CD4-positive, alpha-beta T cell (primary cell): Measurements from ENCODE around the gene ZBTB47. TPM values are rescaled to one million over a fixed set of nuclear protein-coding genes. Genes with fewer than 3 reads are reported as not detected.

Source experiments
- ATAC-seq: fragments of 200-7000 bp; cut with Tn5 transposase; one replicate; pipeline ENCODE4 v1.10.0; 2022; ENCODE audit warnings: mild to moderate bottlenecking; ENCODE audit not compliant: poor library complexity
- CTCF ChIA-PET: fragments of 350-600 bp; sonication (Branson Sonifier 250); formaldehyde crosslinking; loops from one replicate; lab custom pipeline; 2021; ENCODE audit warnings: antibody characterized with exemption, inconsistent platforms; lab: Charles Lee
- POLR2A ChIA-PET: fragments of 350-600 bp; sonication (Branson Sonifier 250); formaldehyde crosslinking; loops from one replicate; lab custom pipeline; 2021; ENCODE audit warnings: antibody characterized with exemption, inconsistent platforms; lab: Charles Lee
- DNase-seq, 14 experiments: peaks; one replicate each; pipeline ENCODE4 v3.0.0-alpha.2; 2013 to 2020; ENCODE audit warnings: mixed read lengths in 2 of 14
- H3K27ac ChIP-seq, 2 donors: one replicate each; pipeline versions ENCODE4 v1.5.1 to v1.7.0; 2013; ENCODE audit warnings: low read length in 2 of 2, low read depth in 1 of 2, mild to moderate bottlenecking in 1 of 2
- H3K27me3 ChIP-seq, 2 experiments: 1 replicate in 1 of 2; 2 replicates in 1 of 2; pipeline versions ENCODE4 v1.6.1 to v1.7.0; 2013; ENCODE audit warnings: low read length in 2 of 2, control low read depth in 1 of 2, mild to moderate bottlenecking in 1 of 2, moderate library complexity in 1 of 2; ENCODE audit not compliant: insufficient read depth in 2 of 2, control insufficient read depth in 1 of 2
- H3K36me3 ChIP-seq: one replicate; pipeline ENCODE4 v1.6.1; 2013; ENCODE audit warnings: low read length, control low read depth; ENCODE audit not compliant: insufficient read depth
- H3K4me1 ChIP-seq: one replicate; pipeline ENCODE4 v1.6.1; 2013; ENCODE audit warnings: low read length, control low read depth; ENCODE audit not compliant: insufficient read depth
- H3K4me3 ChIP-seq: one replicate; pipeline ENCODE4 v1.5.1; 2013; ENCODE audit warnings: mild to moderate bottlenecking, low read length, moderate library complexity
- H3K9me3 ChIP-seq, 2 experiments: 1 replicate in 1 of 2; 2 replicates in 1 of 2; pipeline versions ENCODE4 v1.6.1 to v1.7.0; 2013; ENCODE audit warnings: low read length in 2 of 2, mild to moderate bottlenecking in 2 of 2, control low read depth in 1 of 2, moderate library complexity in 1 of 2; ENCODE audit not compliant: control insufficient read depth in 1 of 2, insufficient read depth in 1 of 2
- H3K27ac Mint-ChIP-seq: one replicate; pipeline ENCODE4 v1.8.0; 2020; ENCODE audit warnings: mixed read lengths
- H3K27me3 Mint-ChIP-seq: one replicate; pipeline ENCODE4 v1.8.0; 2021; ENCODE audit warnings: mixed read lengths
- H3K36me3 Mint-ChIP-seq: one replicate; pipeline ENCODE4 v1.8.0; 2021; ENCODE audit warnings: low read depth, mixed read lengths
- H3K4me1 Mint-ChIP-seq: one replicate; pipeline ENCODE4 v1.8.0; 2021; ENCODE audit warnings: low read depth, mixed read lengths
- H3K4me3 Mint-ChIP-seq: one replicate; pipeline ENCODE4 v1.8.0; 2020; ENCODE audit warnings: mild to moderate bottlenecking, mixed read lengths
- H3K9me3 Mint-ChIP-seq: one replicate; pipeline ENCODE4 v1.8.0; 2020; ENCODE audit warnings: mixed read lengths
- intact Hi-C, 2 experiments: fragments of 100-400 bp; cut with DNase I in 1 of 2; cut with micrococcal nuclease in 1 of 2; formaldehyde crosslinking; loops; one replicate each; pipeline versions ENCODE4 v1.15.1 to v1.9.0; 2023 to 2025; cut with DNase I, micrococcal nuclease
- total RNA-seq, 174 experiments: library from RNA in 2 of 174; stranded (reverse) in 2 of 174; gene quantifications; one replicate each; pipeline ENCODE4 v1.2.3 and lab custom pipeline; 2021 to 2026
- TF ChIP-seq, protein P1 (sequence below): fragments of 200-600 bp; IDR thresholded peaks from one replicate; pipeline ENCODE4 v1.8.0; 2022; ENCODE audit warnings: antibody characterized with exemption, mild to moderate bottlenecking

The ZBTB47 gene
- total RNA-seq, 2 experiments from 2014 or later = 0.47 to 0.80 TPM

DNA sequence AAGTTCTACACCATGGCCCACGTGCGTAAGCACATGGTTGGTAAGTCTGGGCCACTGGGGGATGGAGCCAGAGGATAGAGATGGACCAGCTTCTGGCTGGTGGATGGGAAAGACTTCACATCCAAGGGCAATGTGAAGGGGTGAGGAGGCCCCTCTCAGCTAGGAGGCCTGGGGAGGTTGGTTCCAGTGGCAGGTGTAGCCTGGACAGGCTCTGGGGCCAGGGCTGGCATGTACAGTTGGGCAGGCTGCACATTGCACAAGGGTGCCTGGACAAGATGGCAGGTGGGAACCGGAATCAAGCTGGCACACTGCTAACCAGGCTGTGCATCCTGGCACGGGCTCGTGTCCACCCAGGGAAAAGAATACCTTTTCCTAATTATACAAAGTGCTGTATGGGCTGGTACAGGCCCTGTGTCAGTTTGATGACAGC lies 8.1 kb downstream of the ZBTB47 start:
- ChIA-PET CTCF (no interaction called here), POLR2A (no interaction called here)
- no peak overlapping the region for H3K4me3 Mint-ChIP-seq
- ATAC-seq (no peak), DNase-seq (no peak)
- no peaks in the 10 kb centered on the region for H3K36me3 Mint-ChIP-seq
- H3K4me1 ChIP-seq = no peaks in the 10 kb centered on the region
- H3K4me3 ChIP-seq = no peak overlapping the region
- TF ChIP-seq, protein P1, sequence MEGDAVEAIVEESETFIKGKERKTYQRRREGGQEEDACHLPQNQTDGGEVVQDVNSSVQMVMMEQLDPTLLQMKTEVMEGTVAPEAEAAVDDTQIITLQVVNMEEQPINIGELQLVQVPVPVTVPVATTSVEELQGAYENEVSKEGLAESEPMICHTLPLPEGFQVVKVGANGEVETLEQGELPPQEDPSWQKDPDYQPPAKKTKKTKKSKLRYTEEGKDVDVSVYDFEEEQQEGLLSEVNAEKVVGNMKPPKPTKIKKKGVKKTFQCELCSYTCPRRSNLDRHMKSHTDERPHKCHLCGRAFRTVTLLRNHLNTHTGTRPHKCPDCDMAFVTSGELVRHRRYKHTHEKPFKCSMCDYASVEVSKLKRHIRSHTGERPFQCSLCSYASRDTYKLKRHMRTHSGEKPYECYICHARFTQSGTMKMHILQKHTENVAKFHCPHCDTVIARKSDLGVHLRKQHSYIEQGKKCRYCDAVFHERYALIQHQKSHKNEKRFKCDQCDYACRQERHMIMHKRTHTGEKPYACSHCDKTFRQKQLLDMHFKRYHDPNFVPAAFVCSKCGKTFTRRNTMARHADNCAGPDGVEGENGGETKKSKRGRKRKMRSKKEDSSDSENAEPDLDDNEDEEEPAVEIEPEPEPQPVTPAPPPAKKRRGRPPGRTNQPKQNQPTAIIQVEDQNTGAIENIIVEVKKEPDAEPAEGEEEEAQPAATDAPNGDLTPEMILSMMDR = no peak
- no peaks in the 10 kb centered on the region for H3K36me3 ChIP-seq
- H3K9me3 Mint-ChIP-seq = no peaks in the 10 kb centered on the region
- H3K27me3 ChIP-seq = no peaks in the 10 kb centered on the region
- intact Hi-C loops = no loop called here
- no peak overlapping the region for H3K27ac ChIP-seq
- H3K4me1 Mint-ChIP-seq = no peaks in the 10 kb centered on the region
- H3K27ac Mint-ChIP-seq = no peak overlapping the region
- H3K9me3 ChIP-seq = no peaks in the 10 kb centered on the region
- H3K27me3 Mint-ChIP-seq = no peaks in the 10 kb centered on the region

DNA sequence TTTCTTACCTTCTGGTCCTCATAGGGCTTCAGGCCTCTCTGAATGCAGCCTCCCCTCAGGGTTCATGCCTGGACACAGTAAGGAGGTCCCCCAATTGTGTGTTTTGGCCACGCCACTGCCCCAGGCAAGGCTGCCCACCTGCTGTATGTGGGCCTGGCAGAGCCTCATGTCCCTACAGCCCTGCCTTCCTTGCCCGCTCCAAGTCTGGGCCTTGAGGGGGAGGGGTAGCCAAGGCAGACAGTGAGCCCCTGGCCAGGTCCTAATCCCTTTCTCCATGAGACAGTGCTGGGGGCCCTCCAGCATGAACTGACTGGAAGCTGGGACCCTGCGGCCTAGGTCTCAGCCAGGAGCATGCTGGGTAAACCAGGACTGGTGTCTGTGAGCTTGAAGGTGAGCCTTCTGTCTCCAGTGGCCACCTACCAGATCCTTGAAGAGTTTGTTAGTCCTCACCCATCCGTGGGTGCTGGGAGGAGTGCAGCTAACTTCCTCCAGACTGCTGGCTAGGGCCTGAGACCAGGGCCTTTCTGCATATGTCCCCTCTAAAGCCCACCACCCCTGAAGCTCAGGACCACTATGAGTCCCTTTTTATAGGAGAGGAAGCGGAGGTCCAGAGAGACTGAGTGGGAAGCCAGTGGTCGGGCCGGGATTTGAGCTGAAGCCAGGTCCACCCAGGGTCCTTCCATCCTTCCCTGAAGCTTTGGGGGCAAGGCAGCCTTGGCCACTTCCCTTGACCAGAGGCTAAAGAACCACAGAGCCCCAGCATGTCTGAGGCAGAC lies 8.7 kb downstream of the ZBTB47 start:
- H3K27ac ChIP-seq = no peak overlapping the region
- H3K36me3 ChIP-seq = no peaks in the 10 kb centered on the region
- H3K9me3 ChIP-seq = peaks cover 0 to 3% of the 10 kb centered on the region in 2 experiments
- H3K4me3 ChIP-seq = no peak overlapping the region
- H3K27me3 ChIP-seq = no peaks in the 10 kb centered on the region
- H3K27me3 Mint-ChIP-seq = no peaks in the 10 kb centered on the region
- no peaks in the 10 kb centered on the region for H3K4me1 Mint-ChIP-seq
- H3K9me3 Mint-ChIP-seq = no peaks in the 10 kb centered on the region
- intact Hi-C loops = no loop called here
- TF ChIP-seq, protein P1 = no peak
- DNase-seq (no peak), ATAC-seq (no peak)
- H3K4me3 Mint-ChIP-seq = no peak overlapping the region
- CTCF ChIA-PET = no interaction called here
- H3K36me3 Mint-ChIP-seq = no peaks in the 10 kb centered on the region
- H3K4me1 ChIP-seq = no peaks in the 10 kb centered on the region
- POLR2A ChIA-PET = no interaction called here
- H3K27ac Mint-ChIP-seq = no peak overlapping the region

DNA sequence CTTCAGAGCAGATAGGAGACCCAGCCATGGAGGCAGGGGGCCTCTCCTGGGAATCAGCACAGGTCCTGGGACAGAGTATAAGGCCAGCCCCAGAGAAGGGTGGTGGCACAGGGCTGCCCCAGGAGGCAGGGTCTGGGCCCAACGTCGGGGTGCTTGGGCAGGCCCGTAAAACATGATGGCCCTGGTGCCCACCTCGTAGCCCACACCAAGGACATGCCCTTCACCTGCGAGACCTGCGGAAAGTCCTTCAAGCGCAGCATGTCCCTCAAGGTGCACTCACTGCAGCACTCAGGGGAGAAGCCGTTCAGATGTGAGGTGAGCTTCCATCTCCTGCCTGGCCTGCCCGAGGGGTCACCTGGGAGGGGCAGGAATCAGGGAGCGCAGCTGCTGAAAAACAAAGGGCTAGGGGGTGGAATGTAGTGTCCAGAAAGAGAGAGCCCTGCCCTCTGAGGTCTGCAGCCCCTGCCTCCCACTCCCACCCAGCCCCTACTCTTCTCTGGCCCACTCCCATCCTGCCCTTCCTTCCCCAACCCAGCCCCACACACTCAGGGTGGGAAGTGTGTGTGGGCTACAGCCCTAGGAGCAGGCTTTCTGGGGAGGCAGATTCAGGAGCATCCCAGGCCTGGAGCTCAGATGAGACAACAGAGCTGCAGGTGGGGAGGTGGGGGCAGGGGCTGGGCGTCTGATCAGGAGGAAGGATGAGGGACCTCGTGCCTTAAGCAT lies 9.5 kb downstream of the ZBTB47 start:
- H3K4me1 Mint-ChIP-seq = no peaks in the 10 kb centered on the region
- no peak overlapping the region for H3K27ac Mint-ChIP-seq
- TF ChIP-seq, protein P1 = no peak
- POLR2A ChIA-PET = no interaction called here
- no peaks in the 10 kb centered on the region for H3K27me3 Mint-ChIP-seq
- H3K9me3 Mint-ChIP-seq = no peaks in the 10 kb centered on the region
- Histone ChIP-seq H3K27ac (no peak overlapping the region), H3K36me3 (no peaks in the 10 kb centered on the region), H3K27me3 (no peaks in the 10 kb centered on the region), H3K4me1 (no peaks in the 10 kb centered on the region), H3K4me3 (no peak overlapping the region), H3K9me3 (peaks cover 0 to 5% of the 10 kb centered on the region in 2 experiments)
- CTCF ChIA-PET = no interaction called here
- DNase-seq (no peak), ATAC-seq (no peak)
- no peaks in the 10 kb centered on the region for H3K36me3 Mint-ChIP-seq
- intact Hi-C loops = no loop called here
- H3K4me3 Mint-ChIP-seq = no peak overlapping the region
